Measurements from ENCODE around the gene DOCK3.

Gene DOCK3

DNA sequence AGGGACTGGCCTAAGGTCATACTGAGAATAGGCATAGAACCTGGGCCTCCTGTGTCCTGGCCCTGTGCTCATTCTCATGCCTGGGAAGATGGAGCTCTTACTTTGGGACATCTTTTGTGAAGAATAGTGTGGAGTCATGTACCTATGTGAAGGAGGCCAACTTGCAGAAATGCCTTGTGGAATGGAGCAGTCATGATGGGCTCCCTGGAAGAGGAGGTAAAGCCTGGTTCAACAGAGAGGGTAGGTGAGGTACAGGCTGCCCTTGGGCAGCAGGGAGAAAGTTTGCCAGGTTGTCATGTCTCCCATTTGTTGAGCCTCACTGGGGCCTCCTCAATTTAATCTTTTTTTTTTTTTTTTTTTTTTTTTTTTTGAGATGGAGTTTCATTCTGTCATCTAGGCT is 39.7 kb upstream of the DOCK3 start:
- Histone ChIP-seq H3K4me1 (ENCODE audit: control insufficient read depth, low read depth, low read length) (peaks cover 12% of the 10 kb centered on the region), H3K27me3 (ENCODE audit: control insufficient read depth, insufficient read depth, low read length) (no peaks in the 10 kb centered on the region), H3K36me3 (ENCODE audit: control insufficient read depth, low read depth, low read length) (no peaks in the 10 kb centered on the region)

DNA sequence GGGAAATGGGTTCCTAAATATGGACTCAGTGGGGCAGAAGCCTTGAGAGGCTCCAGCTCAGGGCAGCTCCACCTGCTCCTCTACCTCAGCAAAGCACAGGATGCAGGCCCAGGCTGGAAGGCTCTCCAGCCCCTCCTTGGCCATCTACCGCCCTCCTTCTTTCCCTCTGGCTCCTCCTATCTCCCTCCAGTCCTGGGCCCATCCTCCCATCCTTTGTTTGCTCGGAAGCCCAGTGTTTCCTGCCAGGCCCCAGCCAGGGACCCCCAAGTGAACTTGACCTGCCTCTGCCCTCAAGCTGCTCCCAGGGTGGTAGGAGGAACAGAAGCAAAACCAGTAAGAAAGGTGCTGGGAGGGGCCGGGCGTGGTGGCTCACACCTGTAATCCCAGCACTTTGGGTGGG is 37.7 kb upstream of the DOCK3 start:
- H3K9ac ChIP-seq (ENCODE audit: low read length) = no peak overlapping the region
- no peak overlapping the region for H3K4me3 ChIP-seq (ENCODE audit: low read length)
- H3K4me1 ChIP-seq (ENCODE audit: control insufficient read depth, low read depth, low read length) = peaks cover 12% of the 10 kb centered on the region
- no peaks in the 10 kb centered on the region for H3K9me3 ChIP-seq (ENCODE audit: control insufficient read depth, low read depth, low read length)
- no peaks in the 10 kb centered on the region for H3K36me3 ChIP-seq (ENCODE audit: control insufficient read depth, low read depth, low read length)
- no peaks in the 10 kb centered on the region for H3K27me3 ChIP-seq (ENCODE audit: control insufficient read depth, insufficient read depth, low read length)
- no peak overlapping the region for H3K27ac ChIP-seq (ENCODE audit: low read length)

More for the DNA sequence above, 39.7 kb upstream of the DOCK3 start:
- no peak overlapping the region for H3K27ac ChIP-seq (ENCODE audit: low read length)
- no peak overlapping the region for H3K4me3 ChIP-seq (ENCODE audit: low read length)
- no peak overlapping the region for H3K9ac ChIP-seq (ENCODE audit: low read length)
- no peaks in the 10 kb centered on the region for H3K9me3 ChIP-seq (ENCODE audit: control insufficient read depth, low read depth, low read length)

DNA sequence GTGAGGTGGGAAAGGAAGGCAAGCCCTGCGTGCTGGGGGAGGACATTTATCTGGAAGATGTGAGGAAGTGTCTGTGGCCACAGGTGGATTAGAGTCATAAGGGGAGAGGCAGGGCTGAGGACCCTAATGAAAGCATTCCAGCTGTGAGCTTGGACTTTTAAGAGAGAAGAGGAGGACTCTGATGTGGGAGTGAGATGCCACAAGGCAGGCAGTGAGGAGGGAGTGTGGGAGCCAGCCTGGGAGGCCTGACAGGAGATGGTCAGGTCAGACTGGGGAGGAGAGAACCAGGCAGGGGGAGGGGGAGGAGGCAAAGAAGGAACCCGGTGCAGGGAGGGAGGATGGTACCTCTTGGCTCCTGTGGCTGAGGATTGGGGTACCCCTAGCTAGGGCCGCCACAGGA is 36.8 kb upstream of the DOCK3 start:
- Histone ChIP-seq H3K9ac (ENCODE audit: low read length) (no peak overlapping the region), H3K27me3 (ENCODE audit: control insufficient read depth, insufficient read depth, low read length) (no peaks in the 10 kb centered on the region), H3K36me3 (ENCODE audit: control insufficient read depth, low read depth, low read length) (no peaks in the 10 kb centered on the region), H3K9me3 (ENCODE audit: control insufficient read depth, low read depth, low read length) (no peaks in the 10 kb centered on the region), H3K27ac (ENCODE audit: low read length) (no peak overlapping the region), H3K4me1 (ENCODE audit: control insufficient read depth, low read depth, low read length) (peaks cover 12% of the 10 kb centered on the region), H3K4me3 (ENCODE audit: low read length) (no peak overlapping the region)

DNA sequence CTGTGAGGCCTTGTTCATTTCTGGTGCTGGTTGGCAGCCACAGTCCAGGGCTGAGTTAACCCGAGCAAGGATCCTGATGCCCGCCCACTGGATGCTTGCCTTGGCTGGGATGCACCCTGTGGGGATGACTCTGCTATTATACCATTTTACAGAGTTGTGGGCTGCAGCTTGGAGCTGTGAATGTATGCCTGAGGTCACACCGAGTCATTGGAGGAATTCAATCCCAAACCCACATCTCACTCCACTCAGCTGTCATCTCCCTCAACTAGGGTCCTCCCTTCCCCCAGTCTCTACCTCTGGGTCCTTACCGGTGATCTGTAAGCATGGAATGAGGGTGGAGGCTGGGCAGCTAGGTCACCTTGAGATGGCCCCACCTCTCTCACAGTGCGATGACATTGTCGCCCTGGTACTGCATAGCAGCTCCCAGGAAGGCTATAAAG is 35.7 kb upstream of the DOCK3 start:
- no peaks in the 10 kb centered on the region for H3K36me3 ChIP-seq (ENCODE audit: control insufficient read depth, low read depth, low read length)
- peaks cover 12% of the 10 kb centered on the region for H3K4me1 ChIP-seq (ENCODE audit: control insufficient read depth, low read depth, low read length)
- H3K27ac ChIP-seq (ENCODE audit: low read length) = no peak overlapping the region
- H3K9me3 ChIP-seq (ENCODE audit: control insufficient read depth, low read depth, low read length) = no peaks in the 10 kb centered on the region
- H3K4me3 ChIP-seq (ENCODE audit: low read length) = no peak overlapping the region
- no peaks in the 10 kb centered on the region for H3K27me3 ChIP-seq (ENCODE audit: control insufficient read depth, insufficient read depth, low read length)
- H3K9ac ChIP-seq (ENCODE audit: low read length) = no peak overlapping the region

DNA sequence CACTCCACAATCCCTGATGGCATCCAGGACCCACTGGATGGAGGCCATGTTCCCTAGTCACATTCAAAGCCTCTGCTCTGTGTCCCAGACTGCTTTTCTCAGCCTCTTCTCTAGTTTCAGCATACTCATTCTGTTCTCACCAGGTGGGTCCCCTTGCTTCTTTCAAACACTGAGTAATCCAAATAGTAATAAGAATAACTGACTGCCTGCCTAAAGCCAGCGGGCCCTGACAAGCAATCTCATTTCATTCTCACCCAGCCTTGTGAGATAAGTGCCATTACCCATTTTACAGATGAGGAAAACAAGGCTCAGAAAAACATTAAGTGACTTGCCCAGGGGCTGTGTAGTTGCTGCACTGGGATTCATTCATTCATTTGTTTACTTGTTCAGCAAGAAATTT is 32.3 kb upstream of the DOCK3 start:
- Histone ChIP-seq H3K4me3 (ENCODE audit: low read length) (no peak overlapping the region), H3K9me3 (ENCODE audit: control insufficient read depth, low read depth, low read length) (no peaks in the 10 kb centered on the region), H3K36me3 (ENCODE audit: control insufficient read depth, low read depth, low read length) (peaks cover 6% of the 10 kb centered on the region), H3K4me1 (ENCODE audit: control insufficient read depth, low read depth, low read length) (peaks cover 4% of the 10 kb centered on the region), H3K27me3 (ENCODE audit: control insufficient read depth, insufficient read depth, low read length) (no peaks in the 10 kb centered on the region), H3K27ac (ENCODE audit: low read length) (no peak overlapping the region), H3K9ac (ENCODE audit: low read length) (no peak overlapping the region)

DNA sequence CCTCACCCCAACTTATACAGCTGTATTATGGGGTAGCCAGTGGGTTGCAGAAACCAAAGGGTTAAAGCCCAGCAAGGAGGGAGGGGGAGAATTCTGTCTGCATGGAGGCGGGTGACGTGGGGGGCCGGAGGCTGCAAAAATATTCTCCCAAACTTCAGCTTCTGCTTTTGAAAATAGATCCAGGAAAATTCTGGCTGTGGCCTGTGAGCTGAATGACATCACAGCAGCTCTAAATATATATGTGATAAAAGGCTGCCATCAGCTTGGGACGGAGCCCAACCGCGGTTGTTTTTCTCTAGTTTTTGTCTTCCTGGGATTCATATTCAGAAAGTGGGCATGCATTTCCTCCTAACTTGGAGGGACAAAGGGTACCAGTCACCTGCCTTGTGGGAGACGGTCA is 30.2 kb upstream of the DOCK3 start:
- H3K9me3 ChIP-seq (ENCODE audit: control insufficient read depth, low read depth, low read length) = no peaks in the 10 kb centered on the region
- H3K27me3 ChIP-seq (ENCODE audit: control insufficient read depth, insufficient read depth, low read length) = no peaks in the 10 kb centered on the region
- H3K27ac ChIP-seq (ENCODE audit: low read length) = no peak overlapping the region
- H3K9ac ChIP-seq (ENCODE audit: low read length) = no peak overlapping the region
- H3K4me3 ChIP-seq (ENCODE audit: low read length) = no peak overlapping the region
- no peaks in the 10 kb centered on the region for H3K4me1 ChIP-seq (ENCODE audit: control insufficient read depth, low read depth, low read length)
- peaks cover 6% of the 10 kb centered on the region for H3K36me3 ChIP-seq (ENCODE audit: control insufficient read depth, low read depth, low read length)

DNA sequence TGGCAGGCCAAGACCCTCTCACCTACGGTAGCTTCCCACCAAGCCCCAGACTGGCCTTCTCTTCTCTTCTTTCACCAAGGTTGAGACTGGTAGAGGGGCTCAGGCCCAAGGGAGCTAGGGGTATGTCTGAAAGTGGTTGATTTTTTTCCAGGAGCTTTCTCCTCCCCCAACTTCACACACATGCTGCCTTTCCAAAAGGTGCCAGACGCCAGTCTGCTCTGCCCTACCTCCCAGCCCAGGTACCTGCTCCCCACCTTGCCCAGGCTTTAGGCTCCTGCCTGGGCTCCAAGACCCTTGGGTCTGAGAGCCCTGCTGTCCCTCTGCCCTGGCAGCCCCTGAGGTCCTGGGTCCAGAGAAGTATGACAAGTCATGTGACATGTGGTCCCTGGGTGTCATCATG is 29.3 kb upstream of the DOCK3 start:
- no peak overlapping the region for H3K27ac ChIP-seq (ENCODE audit: low read length)
- no peak overlapping the region for H3K9ac ChIP-seq (ENCODE audit: low read length)
- no peaks in the 10 kb centered on the region for H3K27me3 ChIP-seq (ENCODE audit: control insufficient read depth, insufficient read depth, low read length)
- no peaks in the 10 kb centered on the region for H3K9me3 ChIP-seq (ENCODE audit: control insufficient read depth, low read depth, low read length)
- no peaks in the 10 kb centered on the region for H3K4me1 ChIP-seq (ENCODE audit: control insufficient read depth, low read depth, low read length)
- H3K4me3 ChIP-seq (ENCODE audit: low read length) = no peak overlapping the region
- H3K36me3 ChIP-seq (ENCODE audit: control insufficient read depth, low read depth, low read length) = peaks cover 6% of the 10 kb centered on the region

DNA sequence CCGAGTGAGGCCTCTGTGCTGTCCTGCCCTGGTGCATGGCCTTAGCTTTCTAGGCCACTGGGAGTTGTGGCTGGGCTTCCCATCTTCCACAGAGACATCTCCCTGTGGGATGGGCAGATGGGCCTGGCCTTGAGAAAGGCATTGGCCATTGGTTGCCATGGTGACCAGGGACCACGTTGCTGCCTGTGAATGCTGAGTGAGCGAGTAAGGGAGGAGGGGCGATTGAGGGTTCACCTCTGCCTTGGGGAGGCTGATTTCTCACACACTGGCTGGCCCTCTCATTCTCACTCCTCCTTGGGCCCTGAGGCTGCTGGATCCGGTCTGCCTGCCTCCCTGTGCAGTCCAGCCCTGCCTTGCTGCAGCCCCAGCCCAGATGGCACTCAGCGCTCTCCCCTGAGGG is 26.4 kb upstream of the DOCK3 start:
- Histone ChIP-seq H3K36me3 (ENCODE audit: control insufficient read depth, low read depth, low read length) (peaks cover 6% of the 10 kb centered on the region), H3K27me3 (ENCODE audit: control insufficient read depth, insufficient read depth, low read length) (no peaks in the 10 kb centered on the region), H3K4me3 (ENCODE audit: low read length) (no peak overlapping the region), H3K9me3 (ENCODE audit: control insufficient read depth, low read depth, low read length) (no peaks in the 10 kb centered on the region), H3K4me1 (ENCODE audit: control insufficient read depth, low read depth, low read length) (peaks cover 13% of the 10 kb centered on the region), H3K9ac (ENCODE audit: low read length) (no peak overlapping the region), H3K27ac (ENCODE audit: low read length) (no peak overlapping the region)

DNA sequence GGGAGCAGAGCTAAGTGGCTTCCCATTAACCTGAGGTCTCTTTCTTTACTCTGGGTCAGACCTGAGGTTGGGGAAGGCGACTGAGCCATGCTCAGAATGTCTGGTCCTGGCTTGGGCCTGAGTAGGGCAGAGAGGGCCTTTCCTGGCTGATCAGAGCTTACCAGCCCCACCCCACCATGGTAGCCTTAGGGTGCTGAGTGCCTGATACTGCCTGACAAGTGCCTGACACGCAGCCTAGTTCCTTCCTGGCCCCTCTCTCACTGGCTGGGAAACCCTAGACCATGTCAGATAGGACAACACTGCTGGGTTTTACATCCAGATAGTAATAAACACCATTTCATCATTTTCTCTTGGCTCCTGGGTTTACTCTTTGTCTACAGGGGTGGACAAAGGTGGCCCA is 25.8 kb upstream of the DOCK3 start:
- no peaks in the 10 kb centered on the region for H3K9me3 ChIP-seq (ENCODE audit: control insufficient read depth, low read depth, low read length)
- H3K36me3 ChIP-seq (ENCODE audit: control insufficient read depth, low read depth, low read length) = peaks cover 6% of the 10 kb centered on the region
- H3K9ac ChIP-seq (ENCODE audit: low read length) = no peak overlapping the region
- H3K4me3 ChIP-seq (ENCODE audit: low read length) = no peak overlapping the region
- peaks cover 13% of the 10 kb centered on the region for H3K4me1 ChIP-seq (ENCODE audit: control insufficient read depth, low read depth, low read length)
- H3K27ac ChIP-seq (ENCODE audit: low read length) = no peak overlapping the region
- no peaks in the 10 kb centered on the region for H3K27me3 ChIP-seq (ENCODE audit: control insufficient read depth, insufficient read depth, low read length)

DNA sequence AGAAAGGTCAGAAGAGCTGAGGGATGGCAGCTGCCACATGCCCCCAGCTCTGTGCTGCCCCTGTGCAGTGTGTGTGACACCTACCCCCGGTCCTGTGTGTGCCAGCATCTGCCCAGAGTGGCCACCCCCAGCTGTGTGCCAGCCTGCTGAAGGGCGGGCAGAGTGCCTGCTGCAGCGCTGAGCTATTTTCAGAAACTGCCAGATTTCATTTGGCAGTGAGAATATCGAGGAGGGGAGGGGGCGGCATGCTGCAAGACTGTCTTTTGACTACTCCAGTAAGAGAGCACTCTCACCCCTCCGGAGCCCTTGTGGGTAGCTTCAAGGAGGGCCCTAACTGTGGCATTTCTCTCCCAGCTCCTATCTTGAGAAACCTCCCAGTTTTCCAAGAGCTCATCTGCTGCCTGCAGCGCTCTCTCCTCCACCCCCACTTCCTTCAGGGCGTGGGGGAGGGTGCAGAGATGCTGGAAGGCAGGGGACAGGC is 25.2 kb upstream of the DOCK3 start:
- Histone ChIP-seq H3K4me1 (ENCODE audit: control insufficient read depth, low read depth, low read length) (peaks cover 13% of the 10 kb centered on the region), H3K27ac (ENCODE audit: low read length) (no peak overlapping the region), H3K9me3 (ENCODE audit: control insufficient read depth, low read depth, low read length) (no peaks in the 10 kb centered on the region), H3K36me3 (ENCODE audit: control insufficient read depth, low read depth, low read length) (peaks cover 3% of the 10 kb centered on the region), H3K27me3 (ENCODE audit: control insufficient read depth, insufficient read depth, low read length) (no peaks in the 10 kb centered on the region), H3K9ac (ENCODE audit: low read length) (no peak overlapping the region), H3K4me3 (ENCODE audit: low read length) (no peak overlapping the region)

DNA sequence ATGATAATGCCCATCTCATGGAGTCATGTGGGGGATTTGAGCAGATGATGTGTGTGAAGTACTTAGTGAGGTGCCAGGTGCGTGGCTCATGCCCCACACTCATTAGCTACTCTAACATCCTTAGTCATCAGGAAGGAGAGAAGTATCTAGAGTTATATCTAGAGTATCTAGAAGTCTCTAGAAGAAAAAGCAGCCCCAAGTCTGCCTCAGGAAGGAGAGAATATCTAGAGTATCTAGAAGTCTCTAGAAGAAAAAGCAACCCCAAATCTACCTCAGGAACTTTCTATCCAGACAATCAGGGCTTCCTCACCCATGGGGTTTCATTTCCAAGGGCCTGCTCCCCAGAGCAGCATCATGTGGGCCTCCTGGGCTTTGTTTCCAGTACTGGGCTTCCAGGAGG is 24.7 kb upstream of the DOCK3 start:
- Histone ChIP-seq H3K4me1 (ENCODE audit: control insufficient read depth, low read depth, low read length) (peaks cover 13% of the 10 kb centered on the region), H3K27me3 (ENCODE audit: control insufficient read depth, insufficient read depth, low read length) (no peaks in the 10 kb centered on the region), H3K4me3 (ENCODE audit: low read length) (no peak overlapping the region), H3K9me3 (ENCODE audit: control insufficient read depth, low read depth, low read length) (no peaks in the 10 kb centered on the region), H3K9ac (ENCODE audit: low read length) (no peak overlapping the region), H3K27ac (ENCODE audit: low read length) (no peak overlapping the region), H3K36me3 (ENCODE audit: control insufficient read depth, low read depth, low read length) (no peaks in the 10 kb centered on the region)

DNA sequence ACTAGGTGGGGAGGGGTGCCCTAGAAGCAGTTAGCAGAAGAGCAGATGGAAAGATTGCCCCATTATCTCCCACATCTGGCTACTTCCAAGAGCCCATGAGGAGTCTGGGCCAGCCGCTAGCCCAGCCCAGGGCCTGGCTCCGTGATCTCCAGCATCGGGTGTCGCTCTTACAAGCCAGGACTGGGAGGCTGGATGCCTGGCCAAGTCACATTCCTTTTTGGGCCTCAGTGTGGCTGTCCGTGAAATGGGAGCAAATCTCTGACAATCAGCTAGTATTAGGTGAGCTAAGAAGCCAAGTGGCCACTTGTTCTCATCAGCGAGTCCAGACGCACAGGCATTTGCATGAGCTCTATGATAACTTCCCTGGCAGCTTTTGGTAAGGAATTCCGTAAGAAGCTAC is 23.3 kb upstream of the DOCK3 start:
- Histone ChIP-seq H3K36me3 (ENCODE audit: control insufficient read depth, low read depth, low read length) (no peaks in the 10 kb centered on the region), H3K9ac (ENCODE audit: low read length) (no peak overlapping the region), H3K27ac (ENCODE audit: low read length) (no peak overlapping the region), H3K9me3 (ENCODE audit: control insufficient read depth, low read depth, low read length) (no peaks in the 10 kb centered on the region), H3K27me3 (ENCODE audit: control insufficient read depth, insufficient read depth, low read length) (no peaks in the 10 kb centered on the region), H3K4me3 (ENCODE audit: low read length) (no peak overlapping the region), H3K4me1 (ENCODE audit: control insufficient read depth, low read depth, low read length) (peaks cover 13% of the 10 kb centered on the region)
